ENCODE results near the gene PRDM11. TPM values are rescaled to one million over a fixed set of nuclear protein-coding genes. Genes with fewer than 3 reads are reported as not detected.

PRDM11 gene
- total and polyA plus RNA-seq, 4 donors: 0.64 to 6.9 (median 2.8) TPM

DNA sequence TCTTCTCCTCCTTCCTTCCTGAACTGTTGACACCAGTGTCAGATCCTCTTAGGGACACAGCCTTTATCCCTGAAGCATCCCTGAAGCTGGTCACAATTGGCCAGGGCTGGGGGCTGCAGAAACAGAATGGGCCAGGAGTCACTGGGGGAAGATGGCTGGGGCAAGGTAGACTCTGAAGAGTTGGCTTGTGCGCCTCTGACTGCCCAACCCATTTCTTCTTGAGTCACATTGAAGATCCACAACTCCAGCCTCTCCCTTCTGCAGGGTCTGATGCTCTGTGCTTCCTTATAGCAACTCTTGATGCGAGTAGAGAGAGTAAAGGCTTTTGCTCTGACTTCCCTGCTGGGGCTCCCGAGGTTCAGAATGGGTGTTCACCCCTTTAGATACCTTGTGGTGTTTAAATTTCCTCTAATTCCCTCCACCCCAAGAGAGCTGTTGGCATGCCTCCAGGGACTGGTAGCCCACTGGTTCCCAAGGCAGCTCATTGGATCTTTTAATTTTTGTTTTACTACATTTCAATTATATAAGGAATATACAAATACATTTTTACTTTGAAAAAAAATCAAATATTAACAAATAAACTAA, 13.4 kb downstream of the PRDM11 start:
- Histone ChIP-seq H3K9me3 (ENCODE audit: control insufficient read depth in 4 of 4, low read length in 3 of 4) (no peaks in the 10 kb centered on the region), H3K27me3 (ENCODE audit: control insufficient read depth in 4 of 4, insufficient read depth in 4 of 4, low read length in 3 of 4) (no peaks in the 10 kb centered on the region), H3K9ac (ENCODE audit: low read depth in 1 of 2, low read length in 2 of 2) (no peak overlapping the region), H3K36me3 (ENCODE audit: control insufficient read depth in 4 of 4, insufficient read depth in 3 of 4, low read depth in 1 of 4, low read length in 3 of 4) (no peaks in the 10 kb centered on the region), H3K27ac (ENCODE audit: low read depth in 1 of 2, low read length in 2 of 2) (no peak overlapping the region), H3K4me3 (ENCODE audit: low read depth in 1 of 3, low read length in 3 of 3) (no peak overlapping the region), H3K4me1 (ENCODE audit: control insufficient read depth in 4 of 4, insufficient read depth in 4 of 4, low read length in 3 of 4) (peaks cover 4 to 18% (median 14%) of the 10 kb centered on the region in 4 donors)
- no peak for DNase-seq (ENCODE audit: low spot score)
- WGBS: 94% methylated on average over 3 of the region's 3 CpGs
- TF ChIP-seq GABPA (IDR thresholded peaks at IDR 0.05 in 1 of 2, conservative IDR thresholded peaks at IDR 0.05 in 1 of 2) (no peak), EGR1 (IDR thresholded peaks at IDR 0.05; ENCODE audit: low read depth in 2 of 2) (no peak), FOXA1 (IDR thresholded peaks at IDR 0.05) (no peak), JUND (IDR thresholded peaks at IDR 0.05) (no peak), YY1 (IDR thresholded peaks at IDR 0.05) (no peak), FOXA2 (IDR thresholded peaks at IDR 0.05) (no peak)
- TF ChIP-seq, protein P1, sequence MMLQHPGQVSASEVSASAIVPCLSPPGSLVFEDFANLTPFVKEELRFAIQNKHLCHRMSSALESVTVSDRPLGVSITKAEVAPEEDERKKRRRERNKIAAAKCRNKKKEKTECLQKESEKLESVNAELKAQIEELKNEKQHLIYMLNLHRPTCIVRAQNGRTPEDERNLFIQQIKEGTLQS (IDR thresholded peaks at IDR 0.05): no peak
- TF ChIP-seq, protein P2, sequence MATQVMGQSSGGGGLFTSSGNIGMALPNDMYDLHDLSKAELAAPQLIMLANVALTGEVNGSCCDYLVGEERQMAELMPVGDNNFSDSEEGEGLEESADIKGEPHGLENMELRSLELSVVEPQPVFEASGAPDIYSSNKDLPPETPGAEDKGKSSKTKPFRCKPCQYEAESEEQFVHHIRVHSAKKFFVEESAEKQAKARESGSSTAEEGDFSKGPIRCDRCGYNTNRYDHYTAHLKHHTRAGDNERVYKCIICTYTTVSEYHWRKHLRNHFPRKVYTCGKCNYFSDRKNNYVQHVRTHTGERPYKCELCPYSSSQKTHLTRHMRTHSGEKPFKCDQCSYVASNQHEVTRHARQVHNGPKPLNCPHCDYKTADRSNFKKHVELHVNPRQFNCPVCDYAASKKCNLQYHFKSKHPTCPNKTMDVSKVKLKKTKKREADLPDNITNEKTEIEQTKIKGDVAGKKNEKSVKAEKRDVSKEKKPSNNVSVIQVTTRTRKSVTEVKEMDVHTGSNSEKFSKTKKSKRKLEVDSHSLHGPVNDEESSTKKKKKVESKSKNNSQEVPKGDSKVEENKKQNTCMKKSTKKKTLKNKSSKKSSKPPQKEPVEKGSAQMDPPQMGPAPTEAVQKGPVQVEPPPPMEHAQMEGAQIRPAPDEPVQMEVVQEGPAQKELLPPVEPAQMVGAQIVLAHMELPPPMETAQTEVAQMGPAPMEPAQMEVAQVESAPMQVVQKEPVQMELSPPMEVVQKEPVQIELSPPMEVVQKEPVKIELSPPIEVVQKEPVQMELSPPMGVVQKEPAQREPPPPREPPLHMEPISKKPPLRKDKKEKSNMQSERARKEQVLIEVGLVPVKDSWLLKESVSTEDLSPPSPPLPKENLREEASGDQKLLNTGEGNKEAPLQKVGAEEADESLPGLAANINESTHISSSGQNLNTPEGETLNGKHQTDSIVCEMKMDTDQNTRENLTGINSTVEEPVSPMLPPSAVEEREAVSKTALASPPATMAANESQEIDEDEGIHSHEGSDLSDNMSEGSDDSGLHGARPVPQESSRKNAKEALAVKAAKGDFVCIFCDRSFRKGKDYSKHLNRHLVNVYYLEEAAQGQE (IDR thresholded peaks at IDR 0.05): no peak

DNA sequence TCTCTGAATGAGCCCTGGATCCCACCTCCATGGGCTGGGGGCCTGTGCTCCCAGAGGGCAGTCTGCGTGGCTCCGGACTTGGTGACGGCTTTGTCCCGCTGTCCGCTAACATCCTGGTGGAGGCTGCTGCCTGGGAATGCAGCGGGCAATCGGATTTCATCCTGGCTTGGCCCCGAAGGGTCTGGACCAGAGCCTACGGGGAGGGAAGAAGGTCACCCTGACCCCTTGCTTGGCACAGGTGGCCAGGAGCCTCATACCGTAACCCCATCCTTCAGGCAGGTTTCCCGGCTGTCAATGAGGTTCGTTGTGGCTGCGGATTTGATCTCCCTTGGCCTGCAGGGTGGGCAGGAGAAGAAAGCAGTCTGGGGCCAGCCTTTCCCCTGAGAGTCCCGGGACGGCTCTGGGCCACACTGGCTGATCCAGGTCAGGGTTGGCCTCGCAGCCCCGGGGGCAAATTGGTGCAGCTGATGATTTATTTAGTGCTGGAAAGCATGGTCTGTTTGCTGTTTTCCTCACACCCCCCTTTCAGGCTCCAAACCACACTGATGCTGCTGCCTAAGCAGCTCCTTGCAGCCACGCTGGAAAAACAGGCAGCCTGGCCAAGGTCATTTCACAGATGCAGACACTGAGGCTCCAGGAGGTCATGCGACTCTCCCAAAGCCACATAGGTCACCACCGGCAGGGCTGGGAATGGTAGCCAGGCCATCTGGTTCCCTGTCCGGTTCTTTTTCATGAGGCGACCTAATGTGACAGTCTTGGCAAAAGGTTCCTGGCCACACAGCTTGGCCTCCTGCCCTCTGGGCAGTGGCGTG, 15.0 kb downstream of the PRDM11 start:
- TF ChIP-seq RXRA (IDR thresholded peaks at IDR 0.05) (peak; percentile 40 to 73), NR2F2 (IDR thresholded peaks at IDR 0.05) (peak; percentile 98), FOXA1 (IDR thresholded peaks at IDR 0.05) (no peak), HNF4A (conservative IDR thresholded peaks at IDR 0.05) (peak; percentile 45 to 67), SP1 (IDR thresholded peaks at IDR 0.05) (peak; percentile 49), JUND (IDR thresholded peaks at IDR 0.05) (peak in 1 of 2 donors; percentile 54), YY1 (IDR thresholded peaks at IDR 0.05) (peak; percentile 77)
- TF ChIP-seq, protein P2 (IDR thresholded peaks at IDR 0.05): peak; percentile 34
- TF ChIP-seq, protein P3, sequence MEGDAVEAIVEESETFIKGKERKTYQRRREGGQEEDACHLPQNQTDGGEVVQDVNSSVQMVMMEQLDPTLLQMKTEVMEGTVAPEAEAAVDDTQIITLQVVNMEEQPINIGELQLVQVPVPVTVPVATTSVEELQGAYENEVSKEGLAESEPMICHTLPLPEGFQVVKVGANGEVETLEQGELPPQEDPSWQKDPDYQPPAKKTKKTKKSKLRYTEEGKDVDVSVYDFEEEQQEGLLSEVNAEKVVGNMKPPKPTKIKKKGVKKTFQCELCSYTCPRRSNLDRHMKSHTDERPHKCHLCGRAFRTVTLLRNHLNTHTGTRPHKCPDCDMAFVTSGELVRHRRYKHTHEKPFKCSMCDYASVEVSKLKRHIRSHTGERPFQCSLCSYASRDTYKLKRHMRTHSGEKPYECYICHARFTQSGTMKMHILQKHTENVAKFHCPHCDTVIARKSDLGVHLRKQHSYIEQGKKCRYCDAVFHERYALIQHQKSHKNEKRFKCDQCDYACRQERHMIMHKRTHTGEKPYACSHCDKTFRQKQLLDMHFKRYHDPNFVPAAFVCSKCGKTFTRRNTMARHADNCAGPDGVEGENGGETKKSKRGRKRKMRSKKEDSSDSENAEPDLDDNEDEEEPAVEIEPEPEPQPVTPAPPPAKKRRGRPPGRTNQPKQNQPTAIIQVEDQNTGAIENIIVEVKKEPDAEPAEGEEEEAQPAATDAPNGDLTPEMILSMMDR (IDR thresholded peaks at IDR 0.05; ENCODE audit: low read depth, low read length, missing input control): no peak
- Histone ChIP-seq H3K4me1 (ENCODE audit: control insufficient read depth in 4 of 4, insufficient read depth in 4 of 4, low read length in 3 of 4) (peaks cover 4 to 18% (median 14%) of the 10 kb centered on the region in 4 donors), H3K9me3 (ENCODE audit: control insufficient read depth in 4 of 4, low read length in 3 of 4) (no peaks in the 10 kb centered on the region), H3K36me3 (ENCODE audit: control insufficient read depth in 4 of 4, insufficient read depth in 3 of 4, low read depth in 1 of 4, low read length in 3 of 4) (no peaks in the 10 kb centered on the region), H3K27me3 (ENCODE audit: control insufficient read depth in 4 of 4, insufficient read depth in 4 of 4, low read length in 3 of 4) (no peaks in the 10 kb centered on the region), H3K9ac (ENCODE audit: low read depth in 1 of 2, low read length in 2 of 2) (no peak overlapping the region), H3K4me3 (ENCODE audit: low read depth in 1 of 3, low read length in 3 of 3) (no peak overlapping the region), H3K27ac (ENCODE audit: low read depth in 1 of 2, low read length in 2 of 2) (peak overlapping the region in 1 of 2 donors; percentile 36)
- DNase-seq (ENCODE audit: low spot score): no peak
- 58% methylated on average over 23 of the region's 23 CpGs for WGBS

Data from liver (tissue), 9 donors.